ENCODE results near the gene EEIG1. TPM values are rescaled to one million over a fixed set of nuclear protein-coding genes. Genes with fewer than 3 reads are reported as not detected.

The EEIG1 gene
- total and polyA plus RNA-seq, 10 of the 15 experiments (the other 5 are each of a cell fraction or from before 2014, with no cell fraction given): 1.2 to 75.9 (median 9.0) TPM

DNA sequence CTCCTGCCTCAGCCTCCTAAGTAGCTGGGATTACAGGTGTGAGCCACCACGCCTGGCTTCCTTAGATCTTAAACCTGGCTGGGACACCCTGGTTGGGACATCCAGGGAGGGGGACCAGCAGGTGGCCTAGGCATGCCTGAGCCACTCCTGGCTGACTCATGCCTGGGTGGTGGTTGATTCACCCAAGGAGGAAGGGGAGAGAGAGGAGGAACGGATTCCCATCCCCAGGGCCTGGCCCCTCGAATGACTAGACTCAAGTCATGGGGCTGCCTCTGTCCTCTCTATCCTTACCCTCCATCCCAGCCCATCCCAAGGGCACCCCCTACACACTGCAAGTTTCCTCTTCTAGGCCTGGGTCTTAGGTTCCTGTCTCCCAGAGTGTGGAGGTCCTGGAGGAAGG lies 12.7 kb downstream of the EEIG1 start:
- no peak overlapping the region for H2AFZ ChIP-seq (ENCODE audit: control insufficient read depth, low read depth, low read length)
- no peaks in the 10 kb centered on the region for H3K9me3 ChIP-seq (replicated peaks; ENCODE audit: control insufficient read depth, insufficient read depth, low read length)
- H3K36me3 ChIP-seq (ENCODE audit: control insufficient read depth in 2 of 2, insufficient read depth in 2 of 2, low read length in 1 of 2): peaks cover 0 to 2% of the 10 kb centered on the region in 2 experiments; a peak in 3 of 4 replicates
- TF ChIP-seq, protein P1, sequence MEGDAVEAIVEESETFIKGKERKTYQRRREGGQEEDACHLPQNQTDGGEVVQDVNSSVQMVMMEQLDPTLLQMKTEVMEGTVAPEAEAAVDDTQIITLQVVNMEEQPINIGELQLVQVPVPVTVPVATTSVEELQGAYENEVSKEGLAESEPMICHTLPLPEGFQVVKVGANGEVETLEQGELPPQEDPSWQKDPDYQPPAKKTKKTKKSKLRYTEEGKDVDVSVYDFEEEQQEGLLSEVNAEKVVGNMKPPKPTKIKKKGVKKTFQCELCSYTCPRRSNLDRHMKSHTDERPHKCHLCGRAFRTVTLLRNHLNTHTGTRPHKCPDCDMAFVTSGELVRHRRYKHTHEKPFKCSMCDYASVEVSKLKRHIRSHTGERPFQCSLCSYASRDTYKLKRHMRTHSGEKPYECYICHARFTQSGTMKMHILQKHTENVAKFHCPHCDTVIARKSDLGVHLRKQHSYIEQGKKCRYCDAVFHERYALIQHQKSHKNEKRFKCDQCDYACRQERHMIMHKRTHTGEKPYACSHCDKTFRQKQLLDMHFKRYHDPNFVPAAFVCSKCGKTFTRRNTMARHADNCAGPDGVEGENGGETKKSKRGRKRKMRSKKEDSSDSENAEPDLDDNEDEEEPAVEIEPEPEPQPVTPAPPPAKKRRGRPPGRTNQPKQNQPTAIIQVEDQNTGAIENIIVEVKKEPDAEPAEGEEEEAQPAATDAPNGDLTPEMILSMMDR (IDR thresholded peaks at IDR 0.05 in 2 of 3, conservative IDR thresholded peaks at IDR 0.05 in 1 of 3; ENCODE audit: control insufficient read depth in 2 of 3, extremely low read depth in 1 of 3, insufficient read depth in 1 of 3, low read depth in 3 of 3, low read length in 3 of 3): no peak
- TF ChIP-seq, protein P2, sequence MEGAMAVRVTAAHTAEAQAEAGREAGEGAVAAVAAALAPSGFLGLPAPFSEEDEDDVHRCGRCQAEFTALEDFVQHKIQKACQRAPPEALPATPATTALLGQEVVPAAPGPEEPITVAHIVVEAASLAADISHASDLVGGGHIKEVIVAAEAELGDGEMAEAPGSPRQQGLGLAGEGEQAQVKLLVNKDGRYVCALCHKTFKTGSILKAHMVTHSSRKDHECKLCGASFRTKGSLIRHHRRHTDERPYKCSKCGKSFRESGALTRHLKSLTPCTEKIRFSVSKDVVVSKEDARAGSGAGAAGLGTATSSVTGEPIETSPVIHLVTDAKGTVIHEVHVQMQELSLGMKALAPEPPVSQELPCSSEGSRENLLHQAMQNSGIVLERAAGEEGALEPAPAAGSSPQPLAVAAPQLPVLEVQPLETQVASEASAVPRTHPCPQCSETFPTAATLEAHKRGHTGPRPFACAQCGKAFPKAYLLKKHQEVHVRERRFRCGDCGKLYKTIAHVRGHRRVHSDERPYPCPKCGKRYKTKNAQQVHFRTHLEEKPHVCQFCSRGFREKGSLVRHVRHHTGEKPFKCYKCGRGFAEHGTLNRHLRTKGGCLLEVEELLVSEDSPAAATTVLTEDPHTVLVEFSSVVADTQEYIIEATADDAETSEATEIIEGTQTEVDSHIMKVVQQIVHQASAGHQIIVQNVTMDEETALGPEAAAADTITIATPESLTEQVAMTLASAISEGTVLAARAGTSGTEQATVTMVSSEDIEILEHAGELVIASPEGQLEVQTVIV (IDR thresholded peaks at IDR 0.05; ENCODE audit: borderline replicate concordance, partially characterized antibody): no peak
- TF ChIP-seq, protein P3, sequence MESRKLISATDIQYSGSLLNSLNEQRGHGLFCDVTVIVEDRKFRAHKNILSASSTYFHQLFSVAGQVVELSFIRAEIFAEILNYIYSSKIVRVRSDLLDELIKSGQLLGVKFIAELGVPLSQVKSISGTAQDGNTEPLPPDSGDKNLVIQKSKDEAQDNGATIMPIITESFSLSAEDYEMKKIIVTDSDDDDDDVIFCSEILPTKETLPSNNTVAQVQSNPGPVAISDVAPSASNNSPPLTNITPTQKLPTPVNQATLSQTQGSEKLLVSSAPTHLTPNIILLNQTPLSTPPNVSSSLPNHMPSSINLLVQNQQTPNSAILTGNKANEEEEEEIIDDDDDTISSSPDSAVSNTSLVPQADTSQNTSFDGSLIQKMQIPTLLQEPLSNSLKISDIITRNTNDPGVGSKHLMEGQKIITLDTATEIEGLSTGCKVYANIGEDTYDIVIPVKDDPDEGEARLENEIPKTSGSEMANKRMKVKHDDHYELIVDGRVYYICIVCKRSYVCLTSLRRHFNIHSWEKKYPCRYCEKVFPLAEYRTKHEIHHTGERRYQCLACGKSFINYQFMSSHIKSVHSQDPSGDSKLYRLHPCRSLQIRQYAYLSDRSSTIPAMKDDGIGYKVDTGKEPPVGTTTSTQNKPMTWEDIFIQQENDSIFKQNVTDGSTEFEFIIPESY (IDR thresholded peaks at IDR 0.05): no peak
- no peak for TF ChIP-seq SUZ12 (IDR thresholded peaks at IDR 0.05; ENCODE audit: unreplicated experiment)
- TF ChIP-seq, protein P4, sequence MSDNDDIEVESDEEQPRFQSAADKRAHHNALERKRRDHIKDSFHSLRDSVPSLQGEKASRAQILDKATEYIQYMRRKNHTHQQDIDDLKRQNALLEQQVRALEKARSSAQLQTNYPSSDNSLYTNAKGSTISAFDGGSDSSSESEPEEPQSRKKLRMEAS (IDR thresholded peaks at IDR 0.05; ENCODE audit: low read depth, low read length): no peak
- no peak for TF ChIP-seq ATF7 (IDR thresholded peaks at IDR 0.05; ENCODE audit: low read depth)
- TF ChIP-seq FOS (IDR thresholded peaks at IDR 0.05; ENCODE audit: borderline replicate concordance, extremely low read depth, insufficient read length): no peak
- SMC1A ChIA-PET (ENCODE audit: uncharacterized antibody, unreplicated experiment): no interaction called here
- peaks cover 36% of the 10 kb centered on the region for H3K79me2 ChIP-seq (ENCODE audit: control insufficient read depth, insufficient read depth, low read length)
- peaks cover 55% of the 10 kb centered on the region for H3K4me1 ChIP-seq (ENCODE audit: control insufficient read depth, insufficient read depth, low read length)
- no peak for ATAC-seq
- FAIRE-seq: no peak
- RAD21 ChIA-PET (ENCODE audit: unreplicated experiment): interaction anchor here (1.6 kb wide), 1 partner anchor 67 kb away, joined by 3 read pairs; no protein-coding TSS in a partner anchor
- H4K20me1 ChIP-seq (ENCODE audit: control insufficient read depth, insufficient read depth): peaks cover 14% of the 10 kb centered on the region
- no peak overlapping the region for H3K4me2 ChIP-seq (ENCODE audit: control insufficient read depth, insufficient read depth)
- intact Hi-C loops (cut with micrococcal nuclease; ENCODE audit: unreplicated experiment): no loop called here
- H3K27ac ChIP-seq (ENCODE audit: control insufficient read depth, insufficient read depth): no peak overlapping the region
- H3K27me3 ChIP-seq (replicated peaks in 1 of 2; ENCODE audit: control insufficient read depth in 2 of 2, insufficient read depth in 2 of 2, low read length in 1 of 2): no peaks in the 10 kb centered on the region
- no peak for DNase-seq (ENCODE audit: low read depth, low spot score)
- POLR2A ChIA-PET: interaction anchor here (0.6 kb wide), 1 partner anchor 14 kb away, joined by 5 read pairs; no protein-coding TSS in a partner anchor
- H3K4me3 ChIP-seq: no peak overlapping the region
- no peak overlapping the region for H3K9ac ChIP-seq (ENCODE audit: control insufficient read depth, insufficient read depth, low read length)
- in situ Hi-C loops (cut with MboI): loop anchor here (10.0 kb wide), 1 partner anchor 67 kb away; no protein-coding TSS in a partner anchor
- no TSS peak for BruUV-seq (replicated peaks)
- CTCF ChIA-PET: interaction anchor here (1.7 kb wide), 1 partner anchor 11 kb away, joined by 5 read pairs; no protein-coding TSS in a partner anchor
- 88% methylated on average over 3 of the region's 3 CpGs for WGBS (ENCODE audit: insufficient coverage, insufficient replicate concordance, low lambda C conversion rate, missing lambda C conversion rate)
